Osteoblast (primary cell): ENCODE measurements around the gene ZSCAN22. TPM values are rescaled to one million over a fixed set of nuclear protein-coding genes. Genes with fewer than 3 reads are reported as not detected.
A peak's percentile ranks its signal among the peaks of the same experiment; 100 is the strongest.

Experiments
- DNase-seq: peaks from one replicate; pipeline ENCODE4 v3.0.0; 2011; ENCODE audit warnings: low spot score, mixed read lengths; ENCODE audit not compliant: insufficient read length; ENCODE audit errors: missing footprints
- H2AFZ ChIP-seq: 2 replicates; pipeline ENCODE4 v1.6.0; 2011; ENCODE audit warnings: mild to moderate bottlenecking, low read length
- H3K27ac ChIP-seq: 2 replicates; pipeline ENCODE4 v1.5.1; 2011; ENCODE audit warnings: mild to moderate bottlenecking, low read depth, low read length, moderate library complexity
- H3K27me3 ChIP-seq: 2 replicates; pipeline ENCODE4 v1.6.0; 2012; ENCODE audit warnings: mild to moderate bottlenecking, control low read depth, inconsistent platforms, low read length, moderate library complexity; ENCODE audit not compliant: insufficient read depth
- H3K36me3 ChIP-seq: 2 replicates; pipeline ENCODE4 v1.5.1; 2011; ENCODE audit warnings: mild to moderate bottlenecking, low read length, control low read depth, moderate library complexity; ENCODE audit not compliant: insufficient read depth
- H3K4me1 ChIP-seq: 2 replicates; pipeline ENCODE4 v1.5.1; 2011; ENCODE audit warnings: mild to moderate bottlenecking, low read length, control low read depth, moderate library complexity; ENCODE audit not compliant: insufficient read depth
- H3K4me2 ChIP-seq: 2 replicates; pipeline ENCODE4 v1.6.0; 2011; ENCODE audit warnings: mild to moderate bottlenecking, low read length; ENCODE audit not compliant: insufficient read depth
- H3K4me3 ChIP-seq: fragments of 200-600 bp; sonication (generic); 3 replicates; pipeline ENCODE4 v1.5.1; 2012; ENCODE audit warnings: mild to moderate bottlenecking, low read length, inconsistent platforms; ENCODE audit not compliant: insufficient read depth
- H3K79me2 ChIP-seq: 2 replicates; pipeline ENCODE4 v1.6.0; 2012; ENCODE audit warnings: mild to moderate bottlenecking, low read length, control low read depth, inconsistent platforms; ENCODE audit not compliant: insufficient read depth
- H3K9me3 ChIP-seq: 2 replicates; pipeline ENCODE4 v1.5.1; 2011; ENCODE audit warnings: low read depth, low read length, control low read depth
- H4K20me1 ChIP-seq: 2 replicates; pipeline ENCODE4 v1.6.0; 2012; ENCODE audit warnings: mild to moderate bottlenecking, low read length, control low read depth; ENCODE audit not compliant: insufficient read depth
- CTCF ChIP-seq: IDR thresholded peaks from 2 replicates; pipeline ENCODE4 v1.5.1; 2011; ENCODE audit warnings: mild to moderate bottlenecking, low read depth, low read length, moderate library complexity; ENCODE audit errors: extremely low read depth
- total RNA-seq: library from RNA; depleted of rRNA; stranded (reverse); fragments of >200 nt; gene quantifications from 2 replicates; pipeline ENCODE4 v1.2.3, GENCODE V29; 2012

Gene ZSCAN22
- total RNA-seq, 1 donor = 2.5 TPM

- Histone ChIP-seq H3K4me2 (no peak overlapping the region), H2AFZ (no peak overlapping the region), H3K36me3 (no peaks in the 10 kb centered on the region), H3K4me1 (peaks cover 8% of the 10 kb centered on the region), H3K79me2 (no peaks in the 10 kb centered on the region), H3K27me3 (peaks cover 19% of the 10 kb centered on the region), H4K20me1 (no peaks in the 10 kb centered on the region), H3K9me3 (no peaks in the 10 kb centered on the region), H3K27ac (no peak overlapping the region), H3K4me3 (no peak overlapping the region)
- no peak for TF ChIP-seq CTCF
- peak; percentile 71 for DNase-seq
Observed at GRCh38 chr19:58357481-58358145, 30.8 kb downstream of the ZSCAN22 start.

GRCh38 chr19:58361900-58362271 is 35.1 kb downstream of the ZSCAN22 start:
- peaks cover 10% of the 10 kb centered on the region for H3K27me3 ChIP-seq
- H2AFZ ChIP-seq = peak overlapping the region; percentile 98
- H3K36me3 ChIP-seq = no peaks in the 10 kb centered on the region
- H3K4me3 ChIP-seq = peak overlapping the region; percentile 90
- H3K27ac ChIP-seq = peak overlapping the region; percentile 96
- peaks cover 8% of the 10 kb centered on the region for H3K4me1 ChIP-seq
- H3K79me2 ChIP-seq = no peaks in the 10 kb centered on the region
- H3K4me2 ChIP-seq = peak overlapping the region; percentile 97
- no peaks in the 10 kb centered on the region for H3K9me3 ChIP-seq
- no peaks in the 10 kb centered on the region for H4K20me1 ChIP-seq
- DNase-seq = peak; percentile 97
- no peak for TF ChIP-seq CTCF

GRCh38 chr19:58362272-58362994 is 35.6 kb downstream of the ZSCAN22 start, which contains the start of gene ZNF497:
Gene ZNF497 (minus strand): TSS chr19:58362751. CDS start chr19:58357635, 5,116 bp downstream.
- Histone ChIP-seq H3K79me2 (no peaks in the 10 kb centered on the region), H3K9me3 (no peaks in the 10 kb centered on the region), H3K27me3 (peaks cover 6% of the 10 kb centered on the region), H3K4me2 (peak within 1 kb of the TSS; percentile 97), H3K27ac (peak within 1 kb of the TSS; percentile 96), H2AFZ (peak within 1 kb of the TSS; percentile 98), H3K36me3 (no peaks in the 10 kb centered on the region), H3K4me1 (peaks cover 8% of the 10 kb centered on the region), H3K4me3 (peak within 1 kb of the TSS; percentile 90), H4K20me1 (no peaks in the 10 kb centered on the region)
- no peak for TF ChIP-seq CTCF
- peak; percentile 100 for DNase-seq

- H3K4me1 ChIP-seq = peaks cover 8% of the 10 kb centered on the region
- peak; percentile 41 for DNase-seq
- H3K27ac ChIP-seq = no peak overlapping the region
- no peaks in the 10 kb centered on the region for H3K79me2 ChIP-seq
- no peaks in the 10 kb centered on the region for H4K20me1 ChIP-seq
- no peak overlapping the region for H3K4me2 ChIP-seq
- no peaks in the 10 kb centered on the region for H3K9me3 ChIP-seq
- no peak for TF ChIP-seq CTCF
- no peaks in the 10 kb centered on the region for H3K36me3 ChIP-seq
- H3K27me3 ChIP-seq = no peaks in the 10 kb centered on the region
- no peak overlapping the region for H3K4me3 ChIP-seq
- H2AFZ ChIP-seq = no peak overlapping the region
Observed at GRCh38 chr19:58364146-58364545, 37.4 kb downstream of the ZSCAN22 start.
